Thyroid gland (tissue), 4 donors: ENCODE results near the gene XRCC6.

Source experiments
- POLR2A ChIP-seq, 2 donors: fragments of 450-650 bp; IDR thresholded peaks; one replicate each; pipeline ENCODE4 v1.6.1; 2017; ENCODE audit warnings: antibody characterized with exemption in 2 of 2, mild to moderate bottlenecking in 2 of 2, moderate library complexity in 1 of 2
- TF ChIP-seq, protein P1 (sequence below), 6 experiments: fragments of 200-600 bp in 3 of 6; fragments of 450-650 bp in 3 of 6; sonication (generic) in 3 of 6; IDR thresholded peaks; one replicate each; pipeline ENCODE4 v1.5.1; 2016 to 2019; ENCODE audit warnings: antibody characterized with exemption in 6 of 6, mild to moderate bottlenecking in 2 of 6, inconsistent platforms in 1 of 6, moderate library complexity in 1 of 6

DNA sequence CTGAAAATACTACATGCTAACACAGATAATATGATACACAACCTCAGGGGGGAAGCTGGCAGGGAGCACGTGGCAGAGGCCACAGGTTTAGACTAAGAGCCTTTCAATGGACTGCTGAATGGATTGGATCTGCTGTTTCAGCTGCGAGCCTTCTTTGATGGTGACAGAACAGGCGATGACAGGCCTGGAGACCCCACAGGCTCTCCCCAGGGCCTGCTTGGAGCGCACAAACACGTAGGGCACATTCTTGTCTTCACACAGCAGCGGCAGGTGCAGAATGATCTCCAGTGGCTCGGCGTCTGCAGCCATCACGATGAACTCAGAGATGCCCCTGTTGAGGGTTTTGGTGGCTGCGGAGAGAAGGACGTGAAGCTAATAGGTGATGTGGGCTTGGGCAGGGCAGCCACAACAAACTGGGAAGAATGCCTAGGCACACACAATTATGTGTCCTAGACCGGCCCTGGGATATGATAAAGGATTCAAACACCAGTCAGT lies 53.8 kb downstream of the XRCC6 start:
- TF ChIP-seq, protein P1, sequence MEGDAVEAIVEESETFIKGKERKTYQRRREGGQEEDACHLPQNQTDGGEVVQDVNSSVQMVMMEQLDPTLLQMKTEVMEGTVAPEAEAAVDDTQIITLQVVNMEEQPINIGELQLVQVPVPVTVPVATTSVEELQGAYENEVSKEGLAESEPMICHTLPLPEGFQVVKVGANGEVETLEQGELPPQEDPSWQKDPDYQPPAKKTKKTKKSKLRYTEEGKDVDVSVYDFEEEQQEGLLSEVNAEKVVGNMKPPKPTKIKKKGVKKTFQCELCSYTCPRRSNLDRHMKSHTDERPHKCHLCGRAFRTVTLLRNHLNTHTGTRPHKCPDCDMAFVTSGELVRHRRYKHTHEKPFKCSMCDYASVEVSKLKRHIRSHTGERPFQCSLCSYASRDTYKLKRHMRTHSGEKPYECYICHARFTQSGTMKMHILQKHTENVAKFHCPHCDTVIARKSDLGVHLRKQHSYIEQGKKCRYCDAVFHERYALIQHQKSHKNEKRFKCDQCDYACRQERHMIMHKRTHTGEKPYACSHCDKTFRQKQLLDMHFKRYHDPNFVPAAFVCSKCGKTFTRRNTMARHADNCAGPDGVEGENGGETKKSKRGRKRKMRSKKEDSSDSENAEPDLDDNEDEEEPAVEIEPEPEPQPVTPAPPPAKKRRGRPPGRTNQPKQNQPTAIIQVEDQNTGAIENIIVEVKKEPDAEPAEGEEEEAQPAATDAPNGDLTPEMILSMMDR (IDR thresholded peaks at IDR 0.05): no peak
- no peak for TF ChIP-seq POLR2A (IDR thresholded peaks at IDR 0.05)
